Umbilical cord (tissue), 2 donors: ENCODE results near the gene TM4SF1. TPM values are rescaled to one million over a fixed set of nuclear protein-coding genes. Genes with fewer than 3 reads are reported as not detected.
"Not testable (repeated sequence)": the region's sequence is repeated elsewhere in the genome, so short reads cannot be mapped to it uniquely, and the experiment has no call there.

Source experiments
- DNase-seq: peaks from one replicate; pipeline ENCODE4 v3.0.0-alpha.2; 2015; ENCODE audit warnings: low spot score
- total RNA-seq: library from RNA; depleted of rRNA; stranded (reverse); fragments of >200 nt; gene quantifications from one replicate; pipeline ENCODE4 v1.2.3, GENCODE V29; 2014; ENCODE audit warnings: low replicate concordance; ENCODE audit not compliant: insufficient read depth

TM4SF1 gene
- total RNA-seq, 1 donor from 2014 or later, result 28.2 TPM

DNA sequence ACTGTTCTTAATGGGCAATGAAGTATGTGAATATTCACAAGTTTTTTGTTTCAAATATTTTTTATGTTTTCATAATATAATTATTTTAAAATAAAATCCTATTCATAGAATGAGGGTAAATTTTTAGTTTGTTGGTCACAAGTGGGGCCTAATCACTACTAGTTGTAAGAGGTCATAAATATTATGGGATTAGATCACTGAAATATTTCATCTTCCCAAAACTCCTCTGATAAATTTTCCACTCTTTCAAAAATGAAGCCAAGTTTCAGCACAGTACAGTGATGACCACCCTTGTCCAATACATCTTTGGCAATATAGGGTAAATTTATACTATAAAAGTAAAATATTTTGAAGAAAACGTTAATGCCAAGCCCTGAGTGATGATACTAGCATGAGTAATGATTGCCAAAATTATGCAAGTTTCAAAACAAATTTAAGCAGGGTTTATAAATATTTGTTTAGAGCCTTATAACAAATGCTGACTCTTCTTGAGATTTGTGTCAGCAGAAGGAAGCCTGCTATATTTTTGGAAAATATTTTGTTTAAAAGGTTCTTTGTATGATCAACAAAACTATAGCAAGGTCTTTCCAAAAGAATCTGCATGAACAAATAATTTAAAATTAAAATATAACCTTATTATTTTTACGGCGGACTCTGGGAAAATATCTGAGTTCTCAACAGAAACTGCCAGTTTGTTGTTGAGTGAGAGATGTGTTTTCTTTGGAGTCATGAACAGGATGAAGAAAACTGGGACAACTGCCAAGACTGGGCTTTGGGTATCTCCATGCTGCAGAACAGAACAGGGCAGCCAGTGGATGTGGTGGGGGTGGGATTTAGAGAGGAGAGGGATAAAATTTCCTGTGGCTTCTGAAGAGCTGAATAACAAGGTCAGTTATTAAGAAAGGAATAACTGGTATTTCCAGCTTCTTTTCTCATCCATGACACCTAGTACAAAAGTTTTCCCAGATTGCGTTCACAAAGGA, 17.9 kb upstream of the TM4SF1 start:
- DNase-seq, result peak; percentile 96

DNA sequence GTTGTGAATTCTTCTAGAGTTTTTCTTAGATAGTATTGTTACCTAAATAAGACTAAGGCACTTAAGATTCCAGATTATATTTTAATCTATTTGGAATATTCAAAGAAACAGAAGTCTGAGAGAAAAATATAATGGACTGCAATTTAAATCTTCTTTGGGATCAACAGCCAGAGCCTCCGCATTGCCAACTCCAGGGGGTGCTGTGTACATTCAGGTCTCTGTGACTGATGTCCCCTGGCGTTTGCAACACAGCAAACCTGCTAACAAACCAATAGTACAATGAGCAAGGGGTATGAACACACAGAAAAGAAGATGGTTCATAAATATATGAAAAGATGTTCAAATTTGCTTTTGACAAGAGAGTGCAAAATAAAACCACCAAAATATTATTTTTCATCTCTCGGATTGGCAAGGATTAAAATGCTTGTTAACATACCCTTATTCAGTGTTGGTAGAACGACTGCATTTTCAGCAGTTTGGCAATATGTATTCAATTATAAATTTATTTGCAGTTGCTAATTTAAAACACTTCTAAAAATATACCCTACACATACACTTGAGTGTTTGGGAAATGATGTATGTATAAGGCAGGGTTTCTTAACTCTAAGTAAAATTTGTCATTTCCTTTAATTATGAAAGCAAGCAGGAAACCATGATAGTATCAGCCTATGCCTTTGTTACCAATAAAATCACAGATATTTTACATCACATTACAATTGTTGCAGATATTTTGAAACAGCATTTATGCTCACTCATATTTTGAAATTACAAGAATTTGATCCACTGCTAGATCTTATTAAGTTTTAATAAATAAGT, 16.1 kb upstream of the TM4SF1 start:
- peak; percentile 69 for DNase-seq

DNA sequence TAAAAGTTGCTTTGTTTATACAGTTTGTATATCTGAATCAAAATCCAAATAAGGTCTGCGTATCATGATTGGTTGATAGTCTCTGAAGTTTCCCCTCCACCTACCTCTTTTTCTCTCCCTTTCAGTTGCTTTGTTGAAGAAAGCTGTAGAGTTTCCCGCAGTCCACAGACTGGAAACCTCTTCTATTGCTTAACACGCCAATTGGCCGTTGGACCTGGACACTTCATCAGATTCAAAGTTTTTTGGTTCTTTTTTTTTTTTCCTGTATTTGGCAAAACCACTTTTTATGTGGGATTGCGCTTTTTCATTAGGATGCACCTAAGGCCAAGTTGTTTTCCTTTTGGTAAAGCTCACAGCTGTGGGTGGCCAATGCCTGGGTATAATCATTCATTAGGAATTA, 14.5 kb upstream of the TM4SF1 start:
- DNase-seq, result no peak

DNA sequence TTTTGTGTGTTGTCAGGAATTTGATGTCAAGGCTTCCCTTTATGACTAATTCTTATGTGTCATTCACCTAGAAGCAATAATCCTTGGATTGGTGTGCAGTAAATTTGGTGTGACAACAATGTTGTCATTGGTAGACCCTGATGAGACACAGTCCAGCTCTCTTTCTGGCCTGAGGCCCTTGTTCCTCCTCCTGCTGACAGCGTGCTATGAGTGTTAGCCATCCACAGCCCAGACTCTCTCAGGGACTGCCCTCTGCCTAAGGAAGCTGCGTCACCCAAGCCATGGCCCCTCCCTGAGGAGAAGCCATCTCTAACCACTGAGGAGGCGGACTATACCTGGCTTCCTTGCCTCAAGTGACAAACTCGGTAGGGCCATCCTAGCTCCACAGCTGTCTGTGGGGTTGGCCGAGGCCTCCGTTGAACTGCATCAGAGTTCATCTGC, 13.3 kb upstream of the TM4SF1 start:
- no peak for DNase-seq

DNA sequence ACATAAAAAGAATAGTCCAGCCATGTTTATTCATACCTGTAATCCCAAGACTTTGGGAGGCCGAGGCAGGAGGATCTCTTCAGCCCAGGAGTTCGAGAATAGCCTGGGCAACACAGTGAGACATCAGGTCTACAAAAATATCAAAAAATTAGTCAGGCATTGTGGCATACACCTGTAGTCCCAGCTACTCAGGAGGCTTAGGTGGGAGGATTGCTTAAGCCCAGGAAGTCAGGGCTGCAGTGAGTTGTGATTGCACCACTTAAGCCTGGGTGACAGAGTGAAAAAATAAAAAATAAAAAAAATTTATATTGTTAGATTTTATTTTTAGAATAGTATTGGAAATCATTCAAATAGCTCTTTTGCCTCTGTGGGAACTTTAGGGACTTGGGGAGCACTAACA, 12.8 kb upstream of the TM4SF1 start:
- no peak for DNase-seq

DNA sequence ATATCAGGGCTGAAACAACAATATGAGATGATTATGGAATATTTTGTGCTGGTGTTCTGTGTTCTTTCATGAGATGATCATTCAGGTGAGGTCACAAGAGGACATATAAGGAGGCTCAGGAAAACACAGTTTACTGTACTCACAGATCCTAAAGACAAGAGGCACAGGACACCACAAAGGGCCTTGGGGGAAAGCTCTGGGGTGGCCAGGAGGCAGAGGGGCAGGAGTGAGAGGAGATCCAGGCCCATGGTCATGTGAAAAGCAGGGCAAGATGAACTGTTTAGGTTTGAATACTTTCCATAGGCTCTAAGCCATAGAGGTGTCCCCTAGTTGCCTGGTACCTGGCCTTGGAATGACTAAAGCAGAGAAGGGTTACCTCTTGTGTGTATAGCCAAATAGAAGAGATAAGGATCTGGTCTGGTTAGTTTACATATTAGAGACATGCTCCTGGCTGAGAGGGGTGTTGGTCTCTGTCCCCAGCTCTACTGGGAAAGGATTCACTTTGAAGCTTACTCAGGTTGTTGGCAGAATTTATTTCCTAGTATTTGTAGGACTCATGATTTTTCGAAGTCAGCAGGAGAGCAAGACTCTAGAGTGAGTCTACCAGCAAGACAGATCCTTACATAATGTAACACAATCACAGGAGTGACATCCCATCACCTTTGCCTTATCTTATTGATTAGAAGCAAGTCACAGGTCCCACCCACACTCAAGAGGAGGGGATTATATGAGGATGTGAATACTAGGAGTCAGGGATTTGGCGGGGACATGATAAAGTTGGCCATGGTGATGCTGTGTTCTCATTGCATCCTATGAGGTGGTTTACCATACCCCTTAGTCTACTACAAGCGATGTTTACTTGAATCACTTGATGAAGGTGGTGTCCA, 11.3 kb upstream of the TM4SF1 start:
- DNase-seq, result no peak

DNA sequence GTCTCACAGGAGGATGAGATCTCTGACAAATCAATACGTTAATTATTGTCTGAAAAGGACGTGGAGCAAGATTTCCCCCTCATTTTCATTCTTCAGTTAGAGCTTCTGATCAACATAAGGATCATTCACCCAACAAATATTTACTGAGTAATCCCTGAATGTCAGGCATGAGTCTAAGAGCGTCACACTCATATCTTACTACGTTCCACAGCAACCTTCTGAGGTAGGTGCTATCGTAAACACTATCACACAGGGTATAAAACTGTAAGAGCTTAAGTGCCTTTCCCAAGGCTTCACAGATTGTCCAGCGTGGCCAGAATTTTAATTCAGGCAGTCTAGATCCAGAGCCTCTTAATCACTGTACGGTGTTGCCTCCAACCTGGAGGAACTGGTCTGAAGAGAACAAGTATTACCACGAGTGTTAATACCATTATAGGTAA, 10.6 kb upstream of the TM4SF1 start:
- no peak for DNase-seq

DNA sequence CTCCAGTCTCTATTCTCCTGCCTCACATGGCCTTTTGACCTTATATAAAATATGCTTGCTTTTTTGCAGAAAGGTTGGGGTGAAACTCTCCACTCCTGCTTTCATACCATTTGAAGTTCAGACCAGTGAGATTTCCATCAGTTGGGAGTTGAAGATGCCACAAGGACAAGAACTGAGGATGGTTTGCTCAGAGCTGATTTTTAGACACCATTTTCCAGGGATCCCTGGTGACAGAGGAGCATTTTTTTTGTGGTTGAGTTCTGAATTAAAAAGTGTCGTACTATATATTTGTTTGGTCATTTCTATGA, 8.8 kb upstream of the TM4SF1 start:
- DNase-seq, result no peak

DNA sequence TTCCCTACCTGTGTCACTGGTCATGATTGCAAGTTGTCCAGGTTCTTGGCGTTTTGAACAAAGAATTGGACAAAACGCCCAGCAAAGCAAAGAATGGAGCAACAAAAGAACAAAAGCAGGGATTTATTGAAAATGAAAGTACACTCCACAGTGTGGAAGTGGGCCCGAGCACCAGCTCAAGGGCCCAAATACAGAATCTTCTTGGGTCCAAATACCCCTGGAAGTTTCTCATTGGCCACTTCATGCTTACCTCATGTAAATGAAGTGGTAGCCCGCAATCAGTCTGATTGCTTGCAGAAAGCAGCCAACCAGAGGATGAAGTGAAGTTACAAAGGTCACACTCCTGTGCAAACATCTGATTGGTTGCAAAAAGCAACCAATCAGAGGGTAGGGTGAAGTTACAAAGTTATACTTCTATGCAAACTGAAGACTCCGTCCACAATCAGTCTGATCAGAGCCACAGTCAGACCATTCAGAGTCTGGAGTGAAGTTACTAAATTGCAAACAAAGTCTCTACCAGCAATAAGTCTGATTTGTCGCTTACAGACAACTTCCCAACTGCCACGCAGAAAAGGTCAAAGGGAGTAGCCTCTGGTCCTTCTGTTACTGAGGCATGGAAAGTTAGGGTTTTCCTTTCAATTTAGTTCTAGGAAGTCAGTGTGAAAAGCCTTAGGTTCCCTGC, 8.3 kb upstream of the TM4SF1 start:
- no peak for DNase-seq

DNA sequence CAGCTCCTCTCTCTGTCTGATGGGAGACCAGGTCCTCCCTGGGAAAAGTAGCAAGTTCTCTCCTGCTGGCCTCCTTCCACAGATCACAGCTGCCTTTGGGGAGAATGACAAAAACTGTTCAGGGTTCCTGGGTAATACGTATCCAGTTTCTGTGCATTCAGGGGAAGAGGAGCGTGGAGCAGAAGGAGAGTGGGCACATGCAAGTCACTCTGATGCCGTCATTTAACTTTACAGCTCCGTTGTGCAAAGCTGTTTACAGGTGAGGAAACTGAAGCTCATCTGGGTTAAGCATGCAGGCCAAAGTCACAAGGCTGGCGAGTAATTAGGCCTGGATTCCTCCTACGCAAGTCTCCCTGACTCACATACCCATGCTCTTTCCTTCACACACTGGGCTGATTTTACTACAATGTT, 7.5 kb upstream of the TM4SF1 start:
- DNase-seq, result no peak

DNA sequence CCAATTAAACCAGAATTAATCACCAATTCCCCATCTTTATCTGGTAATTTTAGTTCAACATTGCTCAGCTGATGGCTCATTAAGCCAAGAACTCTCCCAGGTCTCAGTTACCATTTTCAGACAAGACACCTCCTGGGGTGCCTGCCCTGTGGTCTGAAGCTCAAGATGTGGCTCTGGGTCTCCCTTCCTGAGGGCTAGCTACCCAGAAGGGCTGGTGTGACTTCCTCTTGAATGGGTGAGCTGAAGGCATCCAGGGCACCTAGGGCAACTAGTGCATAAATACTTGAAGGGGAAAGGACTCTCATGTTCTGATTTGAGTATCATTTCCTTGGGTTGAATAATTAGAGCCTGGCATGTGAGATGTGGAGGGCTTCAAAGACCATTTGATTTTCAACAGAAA, 6.7 kb upstream of the TM4SF1 start:
- no peak for DNase-seq

DNA sequence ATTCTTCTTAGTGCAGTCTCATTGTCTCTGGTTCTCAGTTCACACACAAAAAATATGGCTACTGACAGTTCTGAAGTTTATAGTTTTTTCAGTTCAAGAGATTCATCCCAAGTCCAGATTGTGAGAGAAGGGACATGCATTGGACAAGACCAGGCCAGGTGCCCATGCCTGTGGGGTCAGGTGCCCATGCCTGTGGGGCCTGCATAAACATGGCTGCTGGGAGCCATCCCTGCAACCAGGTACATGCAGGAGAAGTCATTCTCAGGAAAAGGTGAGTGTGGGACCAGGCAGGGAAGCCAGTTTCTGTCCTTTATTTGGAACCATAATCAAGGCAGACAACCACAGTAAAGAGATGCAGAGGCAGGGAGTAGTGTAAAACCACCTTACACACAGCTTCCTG, 6.3 kb upstream of the TM4SF1 start:
- DNase-seq, result no peak

DNA sequence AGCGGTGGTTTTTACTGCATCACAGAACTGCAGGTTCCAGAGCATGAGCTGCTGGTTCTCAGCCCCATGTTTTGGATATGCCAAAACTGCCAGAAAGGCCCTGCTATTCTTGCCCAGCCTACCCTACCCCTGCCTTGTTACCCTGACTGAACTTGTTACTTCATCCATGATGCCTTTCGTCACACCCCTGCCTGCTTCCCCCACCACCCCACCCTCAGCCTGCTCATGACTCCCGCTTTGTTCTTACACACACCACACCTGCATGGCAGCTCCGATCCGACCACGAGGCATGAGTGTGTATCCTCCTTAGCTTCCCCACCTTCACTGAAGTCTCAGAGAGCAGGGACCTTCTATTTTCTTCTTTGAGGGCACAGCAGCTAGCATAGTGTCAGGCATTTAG, 5.1 kb upstream of the TM4SF1 start:
- DNase-seq, result no peak

DNA sequence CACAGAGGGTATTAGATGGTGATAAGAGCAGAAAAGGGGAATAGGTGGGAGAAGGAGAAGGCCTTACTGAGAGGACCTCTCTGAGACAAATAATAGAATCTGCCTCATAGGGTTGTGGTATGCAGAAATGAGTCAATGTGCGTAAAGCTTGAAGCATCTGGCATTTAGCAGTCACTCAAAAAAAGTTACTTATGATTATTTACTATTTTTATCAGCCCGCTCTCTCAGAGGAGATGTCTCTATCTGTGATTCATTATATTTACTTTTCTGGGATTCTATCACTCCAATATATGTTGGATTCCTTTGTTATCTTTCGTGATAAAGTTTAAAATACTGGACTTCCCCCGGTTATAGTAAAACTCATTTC, 4.6 kb upstream of the TM4SF1 start:
- peak; percentile 67 for DNase-seq

DNA sequence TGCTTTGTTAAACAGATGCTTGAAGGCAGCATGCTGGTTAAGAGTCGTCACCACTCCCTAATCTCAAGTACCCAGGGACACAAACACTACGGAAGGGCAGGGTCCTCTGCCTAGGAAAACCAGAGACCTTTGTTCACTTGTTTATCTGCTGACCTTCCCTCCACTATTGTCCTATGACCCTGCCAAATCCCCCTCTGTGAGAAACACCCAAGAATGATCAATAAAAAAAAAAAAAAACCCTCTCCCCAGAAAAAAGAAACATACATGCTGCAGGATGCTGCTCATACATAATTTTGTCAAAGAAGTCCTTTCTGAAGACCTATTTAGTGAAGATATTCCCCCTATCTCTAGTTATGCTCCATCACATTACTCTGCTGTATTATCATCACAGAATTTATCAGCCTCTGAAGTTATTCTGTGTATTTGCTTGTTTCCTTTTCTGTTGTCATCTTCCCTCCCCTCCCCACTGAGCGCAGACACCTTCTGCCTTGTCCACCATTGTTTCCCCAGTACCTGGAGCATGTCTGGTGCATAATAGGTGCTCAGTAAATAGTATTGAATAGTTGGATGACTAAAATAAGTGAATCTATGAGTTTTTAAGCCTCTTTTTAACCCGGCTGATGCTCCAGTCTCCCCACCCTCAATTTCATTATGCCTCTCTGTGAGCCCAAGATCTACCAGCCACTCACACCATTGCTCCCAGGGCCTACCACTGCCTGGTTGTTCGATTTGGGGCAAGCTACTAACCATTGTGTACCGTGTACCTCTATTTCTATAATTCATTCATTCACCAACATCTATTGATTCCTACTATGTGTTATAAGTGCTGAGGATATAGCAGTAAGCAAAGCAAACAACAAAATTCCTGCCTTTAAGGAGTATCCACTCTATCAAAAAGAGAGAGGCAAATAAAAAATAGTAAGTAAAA, 4.0 kb upstream of the TM4SF1 start:
- DNase-seq, result no peak

DNA sequence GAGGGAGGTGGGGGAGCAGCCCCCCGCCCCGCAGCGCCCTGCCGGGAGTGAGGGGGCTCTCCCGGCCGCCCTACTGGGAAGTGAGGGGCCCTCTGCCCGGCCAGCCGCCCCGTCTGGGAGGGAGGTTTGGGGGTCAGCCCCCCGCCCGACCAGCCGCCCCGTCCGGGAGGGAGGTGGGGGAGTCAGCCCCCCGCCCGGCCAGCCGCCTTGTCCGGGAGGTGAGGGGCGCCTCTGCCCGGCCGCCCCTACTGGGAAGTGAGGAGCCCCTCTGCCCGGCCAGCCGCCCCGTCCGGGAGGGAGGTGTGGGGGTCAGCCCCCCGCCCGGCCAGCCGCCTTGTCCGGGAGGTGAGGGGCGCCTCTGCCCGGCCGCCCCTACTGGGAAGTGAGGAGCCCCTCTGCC, 2.8 kb upstream of the TM4SF1 start:
- DNase-seq, result not testable (repeated sequence)

DNA sequence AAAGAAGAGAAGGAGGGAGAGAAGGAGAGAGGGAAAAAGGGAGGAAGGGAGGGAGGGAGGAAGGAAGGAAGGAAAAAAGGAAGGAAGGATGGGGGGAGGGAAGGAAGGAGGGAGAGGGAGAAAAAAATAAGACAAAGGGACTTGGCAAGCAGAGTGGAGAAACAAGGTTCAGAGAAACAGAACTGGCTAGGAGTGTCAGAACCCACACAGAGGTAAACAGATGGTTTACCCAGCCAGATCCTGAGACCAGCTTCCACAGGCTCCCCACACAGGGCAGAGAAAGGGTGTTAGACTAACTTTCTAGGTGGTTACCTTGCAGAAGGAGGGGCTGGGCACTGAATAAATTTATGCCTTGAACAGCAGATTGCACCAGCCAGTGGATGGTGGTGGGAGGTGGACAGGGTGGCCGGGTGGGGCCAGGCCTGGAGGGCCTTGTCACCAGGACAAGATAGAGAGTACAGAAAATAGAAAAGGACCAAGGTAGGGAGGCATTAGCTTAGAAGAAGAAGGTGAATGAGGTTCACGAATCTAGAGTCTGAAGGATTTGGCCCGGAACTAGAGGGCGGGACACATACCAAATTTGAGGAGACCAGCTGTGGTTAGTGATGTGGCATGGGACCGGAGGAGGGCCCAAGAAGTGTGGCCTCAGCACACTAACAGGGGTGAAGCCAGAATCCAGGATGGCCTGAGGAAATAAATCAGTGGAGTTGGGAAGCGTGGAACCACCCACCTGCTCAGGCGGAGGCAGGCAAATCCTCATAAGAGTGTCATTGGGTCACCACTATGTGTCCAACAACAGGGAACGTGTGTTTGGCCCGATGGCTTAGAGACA, 1.2 kb upstream of the TM4SF1 start:
- DNase-seq, result no peak

DNA sequence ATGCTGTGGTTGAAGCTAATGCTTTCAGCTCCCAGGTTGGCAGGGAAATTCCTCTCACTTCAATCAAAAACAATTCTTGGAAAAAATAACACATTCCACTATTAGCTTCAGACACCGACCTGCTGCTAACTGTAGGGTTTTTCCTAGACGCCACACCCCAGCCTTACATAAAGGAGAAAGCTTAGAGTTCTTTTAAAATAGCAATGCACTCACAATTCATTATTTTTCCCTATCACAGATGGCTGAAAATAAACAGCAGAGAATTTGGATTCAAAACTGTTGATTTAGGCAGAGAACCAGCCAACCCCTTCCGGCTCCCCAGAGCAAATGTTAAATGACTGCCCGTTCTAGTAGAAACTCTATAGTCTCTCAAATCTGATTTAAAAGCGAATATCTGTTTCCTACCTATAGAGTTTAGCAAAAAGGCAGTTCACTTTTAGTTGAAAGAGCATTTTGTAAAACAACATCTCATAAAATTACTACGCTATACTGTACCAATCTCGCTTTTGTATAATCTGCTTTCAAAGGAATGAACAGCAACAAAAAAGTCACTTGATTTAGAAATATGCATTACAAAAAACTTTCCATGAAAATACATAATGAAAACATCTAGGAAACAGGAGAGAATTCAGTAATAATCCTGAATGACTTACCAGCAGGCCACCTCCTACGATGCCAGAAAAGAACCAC, 586 bp downstream of the TM4SF1 start:
- peak; percentile 54 for DNase-seq
